ENCODE measurements around the gene LRRC10B.

- TF ChIP-seq POLR2A (IDR thresholded peaks at IDR 0.05) (no peak), CTCF (IDR thresholded peaks at IDR 0.05) (no peak)
Measured at GRCh38 chr11:61554172-61554988, 45.8 kb downstream of the LRRC10B start.
